GM12878 (cell line): Measurements from ENCODE around the gene DCP1A. TPM values are rescaled to one million over a fixed set of nuclear protein-coding genes. Genes with fewer than 3 reads are reported as not detected.
A peak's percentile ranks its signal among the peaks of the same experiment; 100 is the strongest.

ENCODE experiments used
- CEBPB ChIP-seq, 2 experiments: fragments of 150-350 bp in 1 of 2; IDR thresholded peaks; 2 replicates each; pipeline ENCODE4 v1.6.1; 2012 to 2014; ENCODE audit warnings: low read depth in 2 of 2, low read length in 2 of 2, borderline replicate concordance in 1 of 2, inconsistent platforms in 1 of 2
- DPF2 ChIP-seq: fragments of 450-650 bp; IDR thresholded peaks from 2 replicates; pipeline ENCODE4 v1.6.1; 2017; ENCODE audit warnings: mild to moderate bottlenecking
- EGR1 ChIP-seq, 2 experiments: IDR thresholded peaks; 1 replicate in 1 of 2; 2 replicates in 1 of 2; pipeline ENCODE4 v1.6.1; 2011 to 2012; ENCODE audit warnings: low read depth in 2 of 2, low read length in 2 of 2, borderline replicate concordance in 1 of 2, mild to moderate bottlenecking in 1 of 2, moderate library complexity in 1 of 2
- ESRRA ChIP-seq: IDR thresholded peaks from 2 replicates; pipeline ENCODE4 v1.6.1; 2012; ENCODE audit warnings: mild to moderate bottlenecking, low read length, improper control_type of control experiment
- EZH2 ChIP-seq: IDR thresholded peaks from 2 replicates; pipeline ENCODE4 v1.6.1; 2012; ENCODE audit warnings: low read depth, mild to moderate bottlenecking, control low read depth, inconsistent platforms, low read length, borderline replicate concordance; ENCODE audit not compliant: control insufficient read depth
- GATAD2B ChIP-seq: fragments of 450-650 bp; conservative IDR thresholded peaks from 2 replicates; pipeline ENCODE4 v1.6.1; 2017; ENCODE audit warnings: low read depth, mild to moderate bottlenecking, moderate library complexity
- HDAC2 ChIP-seq: fragments of 200-600 bp; sonication (generic); IDR thresholded peaks from 2 replicates; pipeline ENCODE4 v1.6.1; 2017
- KDM1A ChIP-seq: fragments of 200-600 bp; sonication (generic); IDR thresholded peaks from 2 replicates; pipeline ENCODE4 v1.6.1; 2016; ENCODE audit warnings: borderline replicate concordance
- LARP7 ChIP-seq: fragments of 450-650 bp; IDR thresholded peaks from 2 replicates; pipeline ENCODE4 v1.6.1; 2017; ENCODE audit warnings: mild to moderate bottlenecking
- MAX ChIP-seq: IDR thresholded peaks from 2 replicates; pipeline ENCODE4 v1.6.1; 2012; ENCODE audit warnings: low read depth, low read length, improper control_type of control experiment
- MTA2 ChIP-seq: fragments of 450-650 bp; IDR thresholded peaks from 2 replicates; pipeline ENCODE4 v1.6.1; 2016; ENCODE audit warnings: low read depth, mild to moderate bottlenecking, moderate library complexity
- NBN ChIP-seq: fragments of 450-650 bp; IDR thresholded peaks from 2 replicates; pipeline ENCODE4 v1.6.1; 2016
- NFIC ChIP-seq: IDR thresholded peaks from 2 replicates; pipeline ENCODE4 v1.6.1; 2012; ENCODE audit warnings: low read depth, mild to moderate bottlenecking, inconsistent platforms, low read length, moderate library complexity
- NFXL1 ChIP-seq: fragments of 450-650 bp; IDR thresholded peaks from 2 replicates; pipeline ENCODE4 v1.6.1; 2017; ENCODE audit warnings: antibody characterized with exemption, mild to moderate bottlenecking, borderline replicate concordance
- NKRF ChIP-seq: fragments of 450-650 bp; conservative IDR thresholded peaks from 2 replicates; pipeline ENCODE4 v1.6.1; 2017; ENCODE audit warnings: mild to moderate bottlenecking, moderate library complexity
- POLR2A ChIP-seq: IDR thresholded peaks from 2 replicates; pipeline ENCODE4 v1.6.1; 2011; ENCODE audit warnings: low read depth, mild to moderate bottlenecking, low read length
- POLR2AphosphoS5 ChIP-seq: IDR thresholded peaks from 2 replicates; pipeline ENCODE4 v1.6.1; 2011; ENCODE audit warnings: mild to moderate bottlenecking, low read length, inconsistent platforms
- RELA ChIP-seq: fragments of 450-650 bp; IDR thresholded peaks from 2 replicates; pipeline ENCODE4 v1.8.0; 2014; ENCODE audit warnings: borderline replicate concordance; ENCODE audit not compliant: partially characterized antibody
- RUNX3 ChIP-seq: IDR thresholded peaks from 2 replicates; pipeline ENCODE4 v1.6.1; 2012; ENCODE audit warnings: low read length, inconsistent platforms
- SMAD5 ChIP-seq: IDR thresholded peaks from 2 replicates; pipeline ENCODE4 v1.6.1; 2016; ENCODE audit warnings: antibody characterized with exemption, low read depth
- SMARCA5 ChIP-seq: fragments of 450-650 bp; IDR thresholded peaks from 2 replicates; pipeline ENCODE4 v1.6.1; 2017; ENCODE audit warnings: mild to moderate bottlenecking
- STAT1 ChIP-seq: fragments of 450-650 bp; conservative IDR thresholded peaks from 2 replicates; pipeline ENCODE4 v1.6.1; 2014; ENCODE audit warnings: antibody characterized with exemption, mild to moderate bottlenecking
- TCF3 ChIP-seq: IDR thresholded peaks from 2 replicates; pipeline ENCODE4 v1.6.1; 2012; ENCODE audit warnings: low read depth, mild to moderate bottlenecking, low read length, borderline replicate concordance; ENCODE audit not compliant: insufficient read depth
- ZNF217 ChIP-seq: fragments of 450-650 bp; IDR thresholded peaks from 2 replicates; pipeline ENCODE4 v1.6.1; 2017; ENCODE audit warnings: antibody characterized with exemption, mild to moderate bottlenecking
- ZNF24 ChIP-seq: fragments of 450-650 bp; IDR thresholded peaks from 2 replicates; pipeline ENCODE4 v1.6.1; 2017; ENCODE audit warnings: antibody characterized with exemption, mild to moderate bottlenecking
- polyA plus RNA-seq, 11 experiments: library from polyadenylated mRNA; depleted of rRNA in 4 of 11; unstranded in 6 of 11; stranded (reverse) in 5 of 11; fragments of >200 nt; fragmentation: Nextera tagmentation in 4 of 11; fragmentation: Illumina TruSeq in 1 of 11; extraction: Ambion mirVana in 4 of 11; extraction: Trizol in 1 of 11; gene quantifications; 1 replicate in 1 of 11; 2 replicates in 10 of 11; pipeline versions ENCODE4 v1.2.1 to v1.2.3, GENCODE V29; 2011 to 2016; ENCODE audit warnings: inconsistent platforms in 2 of 11, missing spikeins in 2 of 11, low read depth in 1 of 11
- total RNA-seq, 4 experiments: library from RNA; depleted of rRNA in 3 of 4; stranded (reverse); fragments of >200 nt in 3 of 4; fragmentation: Illumina TruSeq in 1 of 4; extraction: Trizol in 1 of 4; gene quantifications; 2 replicates each; pipeline versions ENCODE4 v1.2.1 to v1.2.3, GENCODE V29; 2013 to 2021
- TF ChIP-seq, protein P1 (sequence below): fragments of 450-650 bp; IDR thresholded peaks from 2 replicates; pipeline ENCODE4 v1.6.1; 2016; ENCODE audit warnings: mild to moderate bottlenecking
- TF ChIP-seq, protein P2 (sequence below): fragments of 450-650 bp; IDR thresholded peaks from 2 replicates; pipeline ENCODE4 v1.6.1; 2017; ENCODE audit warnings: borderline replicate concordance

DCP1A gene
- total and polyA plus RNA-seq, 10 of the 15 experiments (the other 5 are each of a cell fraction or from before 2014, with no cell fraction given): 12.5 to 34.6 (median 16.3) TPM

- peak; percentile 21; the same call in 1 of the 2 replicates for TF ChIP-seq MTA2
- peak; percentile 80; the same call in 1 of the 2 replicates for TF ChIP-seq HDAC2
- peak; percentile 58 for TF ChIP-seq RELA
- peak; percentile 77 for TF ChIP-seq POLR2AphosphoS5
- 0 out of 2 replicates have a peak, but pooled peaks have one; percentile 36 for TF ChIP-seq STAT1
- TF ChIP-seq KDM1A: peak; percentile 84; the same call in 1 of the 2 replicates
- peak; percentile 42; the same call in 1 of the 2 replicates for TF ChIP-seq DPF2
- TF ChIP-seq SMAD5: 0 out of 2 replicates have a peak, but pooled peaks have one; percentile 48
- TF ChIP-seq TCF3: peak; percentile 4; the same call in 1 of the 2 replicates
- TF ChIP-seq CEBPB (IDR thresholded peaks at IDR 0.05; ENCODE audit: borderline replicate concordance in 1 of 2, low read depth in 2 of 2, low read length in 2 of 2): no peak
- TF ChIP-seq EZH2: no peak
- TF ChIP-seq ZNF24: 0 out of 2 replicates have a peak, but pooled peaks have one; percentile 7
- peak; percentile 90 for TF ChIP-seq POLR2A
- TF ChIP-seq, protein P1, sequence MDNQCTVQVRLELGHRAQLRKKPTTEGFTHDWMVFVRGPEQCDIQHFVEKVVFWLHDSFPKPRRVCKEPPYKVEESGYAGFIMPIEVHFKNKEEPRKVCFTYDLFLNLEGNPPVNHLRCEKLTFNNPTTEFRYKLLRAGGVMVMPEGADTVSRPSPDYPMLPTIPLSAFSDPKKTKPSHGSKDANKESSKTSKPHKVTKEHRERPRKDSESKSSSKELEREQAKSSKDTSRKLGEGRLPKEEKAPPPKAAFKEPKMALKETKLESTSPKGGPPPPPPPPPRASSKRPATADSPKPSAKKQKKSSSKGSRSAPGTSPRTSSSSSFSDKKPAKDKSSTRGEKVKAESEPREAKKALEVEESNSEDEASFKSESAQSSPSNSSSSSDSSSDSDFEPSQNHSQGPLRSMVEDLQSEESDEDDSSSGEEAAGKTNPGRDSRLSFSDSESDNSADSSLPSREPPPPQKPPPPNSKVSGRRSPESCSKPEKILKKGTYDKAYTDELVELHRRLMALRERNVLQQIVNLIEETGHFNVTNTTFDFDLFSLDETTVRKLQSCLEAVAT: peak; percentile 47; the same call in 1 of the 2 replicates
- TF ChIP-seq ESRRA: peak; percentile 100
- peak; percentile 73 for TF ChIP-seq NBN
- peak; percentile 42; the same call in 1 of the 2 replicates for TF ChIP-seq RUNX3
- peak; percentile 8; the same call in 1 of the 2 replicates for TF ChIP-seq GATAD2B
- TF ChIP-seq EGR1 (IDR thresholded peaks at IDR 0.05; ENCODE audit: borderline replicate concordance in 1 of 2, low read depth in 2 of 2, low read length in 2 of 2): peak in 1 of 2 experiments; percentile 56; a peak in 1 of 3 replicates
- peak; percentile 95 for TF ChIP-seq ZNF217
- TF ChIP-seq MAX: peak; percentile 30
- peak; percentile 84 for TF ChIP-seq NKRF
- no peak for TF ChIP-seq NFIC
- peak; percentile 99 for TF ChIP-seq SMARCA5
- TF ChIP-seq NFXL1: 0 out of 2 replicates have a peak, but pooled peaks have one; percentile 76
- TF ChIP-seq LARP7: peak; percentile 12; the same call in 1 of the 2 replicates
- TF ChIP-seq, protein P2, sequence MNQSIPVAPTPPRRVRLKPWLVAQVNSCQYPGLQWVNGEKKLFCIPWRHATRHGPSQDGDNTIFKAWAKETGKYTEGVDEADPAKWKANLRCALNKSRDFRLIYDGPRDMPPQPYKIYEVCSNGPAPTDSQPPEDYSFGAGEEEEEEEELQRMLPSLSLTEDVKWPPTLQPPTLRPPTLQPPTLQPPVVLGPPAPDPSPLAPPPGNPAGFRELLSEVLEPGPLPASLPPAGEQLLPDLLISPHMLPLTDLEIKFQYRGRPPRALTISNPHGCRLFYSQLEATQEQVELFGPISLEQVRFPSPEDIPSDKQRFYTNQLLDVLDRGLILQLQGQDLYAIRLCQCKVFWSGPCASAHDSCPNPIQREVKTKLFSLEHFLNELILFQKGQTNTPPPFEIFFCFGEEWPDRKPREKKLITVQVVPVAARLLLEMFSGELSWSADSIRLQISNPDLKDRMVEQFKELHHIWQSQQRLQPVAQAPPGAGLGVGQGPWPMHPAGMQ: no peak
Observed at GRCh38 chr3:53255775-53256703, 91.3 kb downstream of the DCP1A start, which contains the start of gene TKT (continued).
